IPS-15b (cell line): Measurements from ENCODE around the gene LIF.
A peak's percentile ranks its signal among the peaks of the same experiment; 100 is the strongest.

Experiments used
- H3K27me3 ChIP-seq: one replicate; pipeline ENCODE4 v1.6.1; 2013; ENCODE audit warnings: low read length; ENCODE audit not compliant: control insufficient read depth, insufficient read depth
- H3K36me3 ChIP-seq: one replicate; pipeline ENCODE4 v1.6.1; 2013; ENCODE audit warnings: low read length; ENCODE audit not compliant: control insufficient read depth, insufficient read depth
- H3K4me1 ChIP-seq: one replicate; pipeline ENCODE4 v1.6.1; 2013; ENCODE audit warnings: mild to moderate bottlenecking, low read length; ENCODE audit not compliant: control insufficient read depth, insufficient read depth
- H3K4me3 ChIP-seq: one replicate; pipeline ENCODE4 v1.5.1; 2013; ENCODE audit warnings: low read depth, low read length
- H3K9ac ChIP-seq: one replicate; pipeline ENCODE4 v1.6.1; 2013; ENCODE audit warnings: low read depth, mild to moderate bottlenecking, low read length
- H3K9me3 ChIP-seq: one replicate; pipeline ENCODE4 v1.6.1; 2013; ENCODE audit warnings: mild to moderate bottlenecking, low read length; ENCODE audit not compliant: control insufficient read depth, insufficient read depth

Gene LIF

DNA sequence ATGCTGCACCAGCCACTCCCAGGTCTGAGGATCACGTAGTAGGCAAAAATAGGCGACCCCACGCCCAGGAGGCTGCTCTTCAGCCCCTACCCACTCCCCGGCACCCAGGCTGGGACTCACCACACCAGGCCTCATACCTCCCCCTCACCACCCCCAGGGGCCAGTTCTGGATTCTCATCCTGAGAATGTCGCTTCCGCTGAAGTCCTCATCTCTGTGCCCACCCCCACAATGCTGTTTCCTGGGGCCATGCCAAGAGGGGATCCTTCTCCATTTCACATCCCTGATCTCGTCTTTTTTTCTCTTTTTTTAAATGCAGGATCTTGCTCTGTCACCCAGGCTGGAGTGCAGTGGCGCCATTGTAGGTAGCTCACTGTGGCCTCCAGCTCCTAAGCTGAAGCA lies 21.8 kb upstream of the LIF start:
- no peaks in the 10 kb centered on the region for H3K4me1 ChIP-seq
- no peak overlapping the region for H3K9ac ChIP-seq
- H3K27me3 ChIP-seq, result peaks cover 2% of the 10 kb centered on the region
- no peak overlapping the region for H3K4me3 ChIP-seq
- no peaks in the 10 kb centered on the region for H3K9me3 ChIP-seq
- no peaks in the 10 kb centered on the region for H3K36me3 ChIP-seq

GRCh38 chr22:30267382-30268302 lies 21.1 kb upstream of the LIF start:
- Histone ChIP-seq H3K9me3 (no peaks in the 10 kb centered on the region), H3K36me3 (no peaks in the 10 kb centered on the region), H3K9ac (no peak overlapping the region), H3K27me3 (peaks cover 2% of the 10 kb centered on the region), H3K4me3 (no peak overlapping the region), H3K4me1 (no peaks in the 10 kb centered on the region)

DNA sequence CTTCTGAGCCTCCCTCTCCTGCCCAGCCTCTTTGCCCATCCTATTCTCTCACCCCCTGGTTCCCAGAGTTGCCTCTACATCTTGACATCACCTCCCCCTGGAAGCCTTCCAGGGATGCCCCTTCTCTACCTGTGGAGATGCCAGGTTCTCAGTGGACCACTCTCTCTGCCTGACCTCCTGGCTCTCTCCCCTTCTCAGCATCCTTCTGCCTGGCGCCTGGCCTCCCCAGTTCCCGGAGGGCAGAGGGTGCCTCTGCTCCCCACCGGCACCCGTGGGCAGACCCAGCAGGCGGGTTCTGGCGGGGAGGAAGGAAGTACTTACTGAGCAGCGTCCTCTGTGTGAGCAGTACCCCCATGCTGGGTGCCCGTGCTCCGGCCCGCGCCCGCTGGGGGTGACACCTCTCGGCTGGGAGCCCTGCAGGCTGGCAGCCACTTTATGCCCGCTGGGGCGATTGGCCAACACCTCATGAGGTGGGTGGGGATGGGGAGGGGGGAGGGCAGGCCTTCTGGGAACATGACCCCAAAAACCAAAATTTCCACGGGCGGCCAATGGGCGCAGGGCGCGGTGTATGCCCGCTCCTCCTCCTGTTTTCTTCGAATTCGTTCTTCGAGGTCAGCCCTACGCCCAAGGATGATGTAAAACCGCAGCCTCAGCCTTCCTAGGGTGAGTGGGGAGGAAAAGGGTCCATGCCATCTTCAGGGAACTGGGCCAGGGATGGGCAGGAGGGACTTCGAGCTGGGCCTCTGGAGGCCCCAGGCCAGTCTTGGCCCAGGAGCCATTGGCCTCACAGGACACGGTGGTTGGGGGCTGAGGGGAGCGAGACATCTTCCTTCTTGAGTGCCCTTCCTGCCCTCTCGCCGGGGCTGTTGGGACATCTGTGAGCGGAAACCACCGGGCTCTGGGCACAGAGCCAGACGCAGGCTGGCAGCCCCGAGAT lies 20.2 kb upstream of the LIF start, which contains the start of gene OSM:
OSM (minus strand) TSS at position 407 of the 937 bp plus-strand sequence; CDS start at position 355, 52 bp downstream.
- Histone ChIP-seq H3K27me3 (peaks cover 2% of the 10 kb centered on the region), H3K4me1 (no peaks in the 10 kb centered on the region), H3K4me3 (no peak within 1 kb of the TSS), H3K9me3 (no peaks in the 10 kb centered on the region), H3K9ac (no peak within 1 kb of the TSS), H3K36me3 (no peaks in the 10 kb centered on the region)

DNA sequence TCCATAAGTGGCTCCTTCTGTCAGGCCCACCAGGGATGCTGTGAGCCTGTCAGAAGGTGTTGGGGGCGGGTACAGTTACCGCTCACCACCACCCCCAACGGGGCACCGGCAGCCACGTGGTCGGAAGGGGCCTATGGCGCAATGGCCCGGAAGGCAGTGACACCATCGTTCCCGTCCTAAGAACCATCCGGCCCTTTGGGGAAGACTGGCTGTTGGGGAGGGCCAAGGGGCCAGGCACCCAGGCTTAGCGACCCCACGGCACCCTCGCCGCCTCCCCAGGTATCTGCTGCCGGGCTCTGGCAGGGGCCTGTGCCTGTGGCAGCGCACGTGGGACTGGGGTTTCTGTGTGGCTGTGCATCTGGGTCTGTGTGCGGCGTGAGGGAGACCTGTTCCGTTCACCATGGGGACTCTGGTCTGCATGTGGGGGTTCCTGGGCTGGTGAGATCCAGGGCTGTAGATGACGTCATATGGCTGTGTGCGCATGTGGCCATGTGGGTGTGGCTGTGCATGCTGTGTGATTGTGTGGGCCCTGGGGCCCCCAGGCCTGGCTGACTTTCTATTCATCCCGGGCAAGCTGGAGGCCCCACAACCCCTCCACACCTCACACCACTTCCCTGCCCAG lies 19.4 kb upstream of the LIF start:
- Histone ChIP-seq H3K4me3 (no peak overlapping the region), H3K9ac (no peak overlapping the region)

DNA sequence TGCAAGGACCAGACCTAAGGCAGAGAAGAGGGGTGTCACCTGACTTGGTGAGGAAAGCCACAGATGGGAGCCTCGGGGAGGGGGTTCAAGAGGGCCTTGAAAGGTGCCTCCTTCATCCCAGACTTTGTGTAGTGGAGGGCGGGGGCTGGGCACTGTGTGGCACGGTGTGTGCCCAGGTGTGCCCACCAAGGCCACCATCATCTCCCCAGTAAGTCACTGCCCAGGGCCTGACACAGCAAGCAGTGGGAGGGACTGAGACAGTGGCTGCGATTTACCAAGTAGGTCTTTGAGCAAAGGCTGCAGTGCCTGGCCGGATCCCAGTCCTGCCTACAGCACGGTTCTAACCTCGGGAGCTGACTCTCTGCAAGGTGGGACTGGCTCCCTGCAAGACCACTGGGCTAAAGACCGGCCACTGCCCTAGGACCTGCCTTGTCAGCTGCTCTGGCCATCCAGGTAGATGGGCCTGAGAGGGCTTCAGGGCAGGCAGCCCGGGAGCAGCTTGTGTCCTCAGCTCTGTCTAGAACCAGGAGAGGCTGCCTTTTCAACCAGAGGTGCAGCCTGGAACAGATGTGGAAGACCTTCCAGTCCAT lies 18.7 kb upstream of the LIF start:
- Histone ChIP-seq H3K9ac (no peak overlapping the region), H3K4me3 (no peak overlapping the region), H3K36me3 (no peaks in the 10 kb centered on the region), H3K27me3 (peaks cover 2% of the 10 kb centered on the region), H3K9me3 (no peaks in the 10 kb centered on the region), H3K4me1 (no peaks in the 10 kb centered on the region)

More for the DNA sequence above, 19.4 kb upstream of the LIF start:
- H3K9me3 ChIP-seq, result no peaks in the 10 kb centered on the region
- no peaks in the 10 kb centered on the region for H3K4me1 ChIP-seq
- peaks cover 2% of the 10 kb centered on the region for H3K27me3 ChIP-seq
- H3K36me3 ChIP-seq, result no peaks in the 10 kb centered on the region

DNA sequence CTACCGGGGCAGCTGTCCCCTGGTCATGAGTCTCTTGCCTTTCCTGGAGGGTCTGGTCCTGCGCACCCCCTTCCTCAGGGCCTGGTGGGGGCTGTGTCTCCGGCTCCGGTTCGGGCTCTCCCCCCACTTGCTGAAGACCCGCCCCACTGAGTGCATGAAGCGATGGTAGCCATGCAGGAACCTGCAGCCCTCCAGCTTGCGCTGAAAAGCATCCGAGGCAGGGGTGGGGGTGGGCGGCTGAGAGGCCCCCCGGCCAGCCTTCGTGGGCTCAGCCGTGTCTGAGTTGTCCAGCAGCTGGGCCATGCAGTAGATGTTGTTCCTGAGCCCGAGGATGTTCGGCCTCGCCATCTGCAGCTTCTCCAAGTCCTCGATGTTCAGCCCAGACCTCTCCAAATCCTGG lies 17.3 kb upstream of the LIF start:
- Histone ChIP-seq H3K36me3 (no peaks in the 10 kb centered on the region), H3K4me3 (no peak overlapping the region), H3K27me3 (peaks cover 2% of the 10 kb centered on the region), H3K9ac (no peak overlapping the region), H3K9me3 (no peaks in the 10 kb centered on the region), H3K4me1 (no peaks in the 10 kb centered on the region)

DNA sequence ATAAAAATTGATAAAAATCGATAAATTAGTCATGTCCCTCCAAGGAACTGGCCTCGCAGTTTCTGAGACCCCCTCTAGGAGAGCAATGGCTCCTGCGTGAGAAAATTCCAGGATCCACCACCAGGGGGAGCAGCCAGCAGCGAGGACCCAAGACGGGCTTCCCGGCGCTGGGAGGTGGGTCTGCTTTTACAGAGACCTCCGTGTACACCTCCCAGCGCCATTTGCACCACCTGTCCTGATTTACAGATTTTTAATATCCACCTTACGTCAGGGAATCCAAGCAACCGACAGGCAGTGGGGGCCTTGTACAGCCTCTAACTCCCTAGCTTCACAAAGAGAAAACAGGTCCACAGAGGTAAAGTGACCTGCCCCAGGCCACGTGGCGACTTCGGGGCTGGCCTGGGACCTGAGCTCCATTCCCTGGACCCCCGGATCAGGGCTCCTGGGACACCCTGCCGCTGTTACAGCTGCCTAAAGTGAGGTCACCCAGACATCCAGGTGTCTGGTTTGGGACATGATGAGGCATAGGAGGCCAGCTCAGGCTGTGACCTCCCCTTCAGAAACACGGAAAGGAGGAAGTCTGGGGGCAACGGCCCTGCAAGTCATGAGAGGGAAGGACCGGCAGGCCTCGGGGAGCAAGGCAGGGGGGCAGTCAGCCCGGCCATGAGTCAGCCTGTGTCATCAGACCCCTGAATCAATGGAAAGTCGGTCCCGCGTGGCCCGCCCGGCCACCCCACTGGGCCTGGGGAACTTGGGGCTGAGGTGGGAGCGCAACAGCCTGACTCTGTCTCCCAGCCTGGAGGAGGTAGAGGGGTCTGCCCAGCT lies 16.6 kb upstream of the LIF start:
- Histone ChIP-seq H3K4me1 (peaks cover under 1% of the 10 kb centered on the region), H3K27me3 (peaks cover 2% of the 10 kb centered on the region), H3K9ac (peak overlapping the region; percentile 47), H3K36me3 (no peaks in the 10 kb centered on the region), H3K9me3 (no peaks in the 10 kb centered on the region), H3K4me3 (no peak overlapping the region)

- H3K4me1 ChIP-seq, result peaks cover 3% of the 10 kb centered on the region
- H3K36me3 ChIP-seq, result no peaks in the 10 kb centered on the region
- no peaks in the 10 kb centered on the region for H3K9me3 ChIP-seq
- H3K4me3 ChIP-seq, result no peak overlapping the region
- peaks cover 2% of the 10 kb centered on the region for H3K27me3 ChIP-seq
- H3K9ac ChIP-seq, result no peak overlapping the region
Observed at GRCh38 chr22:30262112-30262511, 15.6 kb upstream of the LIF start.

GRCh38 chr22:30261134-30261533 lies 14.6 kb upstream of the LIF start:
- Histone ChIP-seq H3K36me3 (no peaks in the 10 kb centered on the region), H3K27me3 (peaks cover 2% of the 10 kb centered on the region), H3K9me3 (no peaks in the 10 kb centered on the region), H3K9ac (no peak overlapping the region), H3K4me3 (no peak overlapping the region), H3K4me1 (peaks cover 3% of the 10 kb centered on the region)

- Histone ChIP-seq H3K9ac (no peak overlapping the region), H3K27me3 (peaks cover 2% of the 10 kb centered on the region), H3K9me3 (no peaks in the 10 kb centered on the region), H3K36me3 (no peaks in the 10 kb centered on the region), H3K4me3 (no peak overlapping the region), H3K4me1 (peaks cover 3% of the 10 kb centered on the region)
Observed at GRCh38 chr22:30260682-30261081, 14.1 kb upstream of the LIF start.
